Common myeloid progenitor, CD34-positive (primary cell): ENCODE data around the gene APOL3.
"Not testable (repeated sequence)": the region's sequence is repeated elsewhere in the genome, so short reads cannot be mapped to it uniquely, and the experiment has no call there.

Source experiments
- CTCF ChIA-PET: fragments of 350-600 bp; sonication (Branson Sonifier 250); formaldehyde crosslinking; loops from one replicate; lab custom pipeline; 2021; ENCODE audit warnings: antibody characterized with exemption; lab: Charles Lee
- POLR2A ChIA-PET: fragments of 350-600 bp; sonication (Branson Sonifier 250); formaldehyde crosslinking; loops from one replicate; lab custom pipeline; 2021; ENCODE audit warnings: antibody characterized with exemption; lab: Charles Lee
- DNase-seq, 3 donors: peaks; one replicate each; pipeline versions ENCODE4 v3.0.0 to v3.0.0-alpha.2; 2013
- H3K27ac ChIP-seq, 2 experiments: 1 replicate in 1 of 2; 2 replicates in 1 of 2; pipeline ENCODE4 v1.7.0; 2013; ENCODE audit warnings: inconsistent platforms in 2 of 2, low read length in 2 of 2, mild to moderate bottlenecking in 2 of 2, low read depth in 1 of 2, moderate library complexity in 1 of 2; ENCODE audit not compliant: severe bottlenecking in 2 of 2, insufficient read depth in 1 of 2, poor library complexity in 1 of 2
- H3K27me3 ChIP-seq, 5 experiments: replicated peaks in 2 of 5; 1 replicate in 3 of 5; 2 replicates in 2 of 5; pipeline versions ENCODE4 v1.6.1 to v1.7.0; 2013; ENCODE audit warnings: low read length in 4 of 5, mild to moderate bottlenecking in 2 of 5, moderate library complexity in 2 of 5, inconsistent platforms in 1 of 5; ENCODE audit not compliant: insufficient read depth in 5 of 5, control insufficient read depth in 4 of 5
- H3K36me3 ChIP-seq, 4 experiments: 1 replicate in 2 of 4; 2 replicates in 2 of 4; pipeline versions ENCODE4 v1.6.1 to v1.7.0; 2013; ENCODE audit warnings: low read length in 3 of 4, control low read depth in 1 of 4, mild to moderate bottlenecking in 1 of 4; ENCODE audit not compliant: control insufficient read depth in 4 of 4, insufficient read depth in 4 of 4
- H3K4me1 ChIP-seq, 4 experiments: 1 replicate in 3 of 4; 2 replicates in 1 of 4; pipeline versions ENCODE4 v1.6.1 to v1.7.1; 2013; ENCODE audit warnings: low read length in 3 of 4, mild to moderate bottlenecking in 3 of 4, control low read depth in 1 of 4, inconsistent platforms in 1 of 4, moderate library complexity in 1 of 4; ENCODE audit not compliant: control insufficient read depth in 4 of 4, insufficient read depth in 4 of 4; ENCODE audit errors: control extremely low read depth in 1 of 4
- H3K4me3 ChIP-seq, 7 experiments: 1 replicate in 4 of 7; 2 replicates in 3 of 7; pipeline versions ENCODE4 v1.5.1 to v1.7.0; 2013; ENCODE audit warnings: mild to moderate bottlenecking in 7 of 7, low read length in 6 of 7, moderate library complexity in 6 of 7, inconsistent platforms in 2 of 7, low read depth in 2 of 7, control low read depth in 1 of 7; ENCODE audit not compliant: insufficient read depth in 4 of 7, control insufficient read depth in 1 of 7; ENCODE audit errors: extremely low read depth in 1 of 7
- H3K9me3 ChIP-seq, 5 experiments: 1 replicate in 4 of 5; 2 replicates in 1 of 5; pipeline versions ENCODE4 v1.6.1 to v1.7.1; 2013; ENCODE audit warnings: low read length in 4 of 5, mild to moderate bottlenecking in 2 of 5, inconsistent platforms in 1 of 5, low read depth in 1 of 5, moderate library complexity in 1 of 5; ENCODE audit not compliant: control insufficient read depth in 4 of 5, insufficient read depth in 2 of 5; ENCODE audit errors: control extremely low read depth in 1 of 5
- WGBS: methylation state at CpG from one replicate; pipeline ENCODE4 v1.1.5; 2013; ENCODE audit not compliant: insufficient coverage; 5-methylcytosine and 5-hydroxymethylcytosine counted together

Gene APOL3

DNA sequence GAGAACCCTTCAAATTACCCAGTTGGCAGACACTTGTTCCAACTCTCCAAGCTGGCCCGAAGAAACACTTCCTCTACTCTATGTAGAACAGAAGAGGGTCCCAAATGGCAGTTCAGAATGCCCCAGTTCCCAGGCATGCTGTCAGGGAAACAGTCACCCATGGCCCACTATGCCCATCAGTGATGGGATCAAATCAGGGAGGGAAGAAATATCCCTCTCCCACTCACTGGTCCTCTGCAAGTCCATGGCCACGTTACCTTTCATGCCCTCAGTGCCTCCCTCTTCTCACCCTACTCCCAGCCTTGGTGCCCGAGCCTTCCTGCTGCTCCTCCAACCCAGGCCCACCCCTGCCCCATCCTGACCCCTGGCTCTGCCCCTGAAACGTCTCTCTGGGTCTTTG lies 16.6 kb downstream of the APOL3 start:
- CTCF ChIA-PET: interaction anchor here (0.6 to 11.2 kb wide), 4 partner anchors 11 to 51 kb away, joined by 3 to 171 read pairs (median 4); no protein-coding TSS in a partner anchor
- POLR2A ChIA-PET: no interaction called here

DNA sequence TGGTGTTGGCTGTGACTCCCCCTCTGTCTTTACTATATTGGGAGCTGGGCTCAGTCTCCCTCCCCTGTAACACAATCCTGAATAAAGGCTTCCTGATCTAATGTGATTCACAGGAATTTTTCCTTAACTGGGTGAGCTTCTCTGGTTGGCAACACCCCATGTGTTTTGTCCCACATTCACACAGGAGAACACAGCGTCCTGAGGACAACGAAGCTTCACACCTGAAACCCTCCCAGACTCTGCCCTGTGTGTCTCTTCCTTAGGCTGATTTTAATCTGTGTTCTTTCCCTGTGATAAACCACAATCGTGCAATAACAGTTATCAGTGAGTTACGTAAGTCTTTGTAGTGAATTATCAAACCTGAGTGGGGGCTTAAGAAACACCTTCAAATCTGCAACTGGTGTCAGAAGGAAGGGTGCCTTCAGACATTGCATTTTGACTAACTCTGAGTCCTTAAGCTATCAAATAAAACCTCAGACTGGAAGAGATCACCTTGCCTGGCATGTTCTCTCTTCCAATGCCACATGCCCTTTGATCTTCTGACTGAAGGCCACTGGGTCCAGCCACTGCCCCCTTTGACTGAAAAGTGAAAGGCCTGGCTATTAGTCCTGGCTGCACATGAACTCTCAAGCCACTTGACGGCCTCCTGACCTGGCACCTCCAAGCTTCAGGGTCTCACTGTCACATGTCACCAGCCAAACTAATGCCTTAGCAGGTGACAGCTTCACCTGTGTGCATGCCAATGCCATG lies 17.3 kb downstream of the APOL3 start:
- CTCF ChIA-PET: interaction anchor here (0.6 to 11.2 kb wide), 6 partner anchors 10 to 96 kb away, joined by 3 to 171 read pairs (median 4); partner anchors contain the start of gene APOL2
- Histone ChIP-seq H3K4me1 (peaks cover 0 to 7% (median 3%) of the 10 kb centered on the region in 4 experiments), H3K4me3 (no peak overlapping the region), H3K36me3 (peaks cover 6 to 63% (median 24%) of the 10 kb centered on the region in 4 experiments), H3K27ac (no peak overlapping the region), H3K9me3 (no peaks in the 10 kb centered on the region), H3K27me3 (no peaks in the 10 kb centered on the region)
- POLR2A ChIA-PET: no interaction called here
- WGBS: 95% methylated on average over 5 of the region's 5 CpGs
- DNase-seq: no peak

More for the DNA sequence above, 16.6 kb downstream of the APOL3 start:
- peaks cover 6 to 70% (median 27%) of the 10 kb centered on the region in 4 experiments for H3K36me3 ChIP-seq
- no peak for DNase-seq
- H3K27me3 ChIP-seq: no peaks in the 10 kb centered on the region
- no peak overlapping the region for H3K4me3 ChIP-seq
- H3K4me1 ChIP-seq: peaks cover 0 to 7% (median 3%) of the 10 kb centered on the region in 4 experiments
- no peak overlapping the region for H3K27ac ChIP-seq
- WGBS: 92% methylated on average over 4 of the region's 4 CpGs
- no peaks in the 10 kb centered on the region for H3K9me3 ChIP-seq

DNA sequence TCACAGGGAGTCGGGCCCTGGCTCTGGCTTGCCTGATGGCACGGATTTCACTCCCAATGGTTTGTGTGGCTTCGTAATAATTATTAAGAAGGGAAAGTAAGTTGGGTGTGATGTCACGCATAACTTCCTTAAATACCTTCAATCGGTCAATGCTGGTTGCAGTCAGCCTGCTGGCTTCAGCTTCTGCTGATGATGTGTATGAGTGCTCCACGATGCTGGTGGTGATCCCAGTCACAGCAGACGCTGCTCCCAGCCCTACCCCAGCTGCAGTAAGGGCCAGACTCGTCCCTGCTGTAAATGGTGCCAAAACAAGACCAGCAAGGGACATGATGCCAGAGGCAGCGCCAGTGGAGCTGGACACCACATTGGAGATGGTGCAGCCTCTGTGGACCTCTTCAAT lies 19.1 kb downstream of the APOL3 start:
- no peak for DNase-seq
- H3K4me3 ChIP-seq: no peak overlapping the region
- no peak overlapping the region for H3K27ac ChIP-seq
- 98% methylated on average over 6 of the region's 9 CpGs for WGBS
- no peaks in the 10 kb centered on the region for H3K9me3 ChIP-seq
- ChIA-PET POLR2A (no interaction called here), CTCF (interaction anchor here (0.7 to 11.2 kb wide), 14 partner anchors 9 to 211 kb away, joined by 3 to 171 read pairs (median 3); partner anchors contain the start of gene APOL2)
- H3K4me1 ChIP-seq: peaks cover 0 to 7% (median 3%) of the 10 kb centered on the region in 4 experiments
- H3K27me3 ChIP-seq: no peaks in the 10 kb centered on the region
- peaks cover 3 to 47% (median 21%) of the 10 kb centered on the region in 4 experiments for H3K36me3 ChIP-seq

DNA sequence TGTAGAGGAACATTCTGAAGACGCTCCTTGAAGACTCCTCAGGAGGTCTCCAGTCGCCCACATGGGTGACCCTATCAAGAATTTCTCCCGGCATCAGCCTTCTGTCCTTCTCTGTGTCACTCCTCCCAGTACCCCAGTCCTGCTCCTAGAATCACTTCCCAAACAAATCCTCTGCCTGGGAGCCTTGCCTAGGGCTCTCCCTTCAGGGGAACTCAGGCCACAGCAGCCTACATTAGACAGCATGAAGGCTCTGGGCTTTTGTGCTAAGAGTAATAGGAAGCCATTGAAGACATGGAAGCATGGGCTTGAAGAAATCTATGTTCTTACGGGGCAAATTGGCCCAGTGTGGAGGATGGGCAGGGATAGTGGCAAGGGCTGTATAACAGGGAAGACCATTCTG lies 21.8 kb downstream of the APOL3 start:
- CTCF ChIA-PET: interaction anchor here (11.2 kb wide), 1 partner anchor 41 kb away, joined by 171 read pairs; no protein-coding TSS in a partner anchor
- H3K36me3 ChIP-seq: peaks cover 0 to 38% (median 18%) of the 10 kb centered on the region in 4 experiments
- WGBS: 100% methylated on average over 1 of the region's 4 CpGs
- DNase-seq, H3K27ac ChIP-seq, H3K9me3 ChIP-seq, H3K4me3 ChIP-seq, H3K4me1 ChIP-seq, H3K27me3 ChIP-seq, POLR2A ChIA-PET: not testable (repeated sequence)

DNA sequence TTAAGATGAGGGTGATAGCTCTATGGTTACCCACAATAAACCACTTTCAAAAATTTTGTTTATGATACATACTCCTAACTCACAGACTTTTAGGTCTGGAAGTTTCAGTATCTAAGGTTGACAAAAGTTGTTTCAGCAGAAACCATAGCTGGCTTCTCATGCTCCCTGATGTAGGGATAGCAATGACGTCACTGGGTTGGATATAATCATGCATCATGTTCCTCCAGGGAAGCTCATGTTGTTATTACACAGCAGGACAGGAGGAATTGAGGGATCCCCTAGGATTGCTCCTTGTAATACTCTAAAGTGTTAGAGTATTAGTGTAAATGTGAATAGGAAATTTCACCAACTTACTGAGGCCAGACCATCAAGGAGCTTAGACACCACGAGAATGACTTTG lies 23.6 kb downstream of the APOL3 start:
- Histone ChIP-seq H3K27me3 (peaks cover 0 to 1% (median 0%) of the 10 kb centered on the region in 5 experiments), H3K9me3 (no peaks in the 10 kb centered on the region), H3K36me3 (peaks cover 0 to 22% (median 10%) of the 10 kb centered on the region in 4 experiments), H3K27ac (no peak overlapping the region), H3K4me3 (no peak overlapping the region), H3K4me1 (peaks cover 0 to 8% (median 3%) of the 10 kb centered on the region in 4 experiments)
- POLR2A ChIA-PET: no interaction called here
- WGBS: 86% methylated on average over 2 of the region's 2 CpGs
- DNase-seq: no peak
- CTCF ChIA-PET: interaction anchor here (0.7 to 2.0 kb wide), 5 partner anchors 12 to 43 kb away, joined by 3 to 8 read pairs (median 4); no protein-coding TSS in a partner anchor

DNA sequence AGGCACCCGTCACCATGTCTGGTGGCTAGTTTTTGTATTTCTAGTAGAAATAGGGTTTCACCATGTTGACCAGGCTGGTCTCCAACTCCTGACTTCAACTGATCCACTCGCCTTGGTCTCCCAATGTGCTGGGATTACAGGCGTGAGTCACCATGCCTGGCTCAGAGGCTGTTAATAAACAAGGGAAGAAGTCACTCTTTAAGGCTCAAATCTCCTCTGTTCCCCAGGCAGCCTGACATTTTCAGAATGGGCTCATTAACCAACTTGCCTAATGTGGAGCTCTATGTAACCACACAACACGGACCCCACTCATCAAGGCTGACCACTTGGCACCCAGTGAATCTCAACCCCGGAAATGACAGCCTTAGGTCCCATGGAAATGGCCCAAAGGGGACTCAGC lies 24.1 kb downstream of the APOL3 start:
- Histone ChIP-seq H3K4me3 (no peak overlapping the region), H3K4me1 (peaks cover 0 to 8% (median 3%) of the 10 kb centered on the region in 4 experiments), H3K36me3 (peaks cover 0 to 17% (median 7%) of the 10 kb centered on the region in 4 experiments), H3K9me3 (no peaks in the 10 kb centered on the region), H3K27me3 (peaks cover 0 to 1% (median 0%) of the 10 kb centered on the region in 5 experiments), H3K27ac (no peak overlapping the region)
- 89% methylated on average over 4 of the region's 5 CpGs for WGBS
- ChIA-PET CTCF (interaction anchor here (0.7 to 2.0 kb wide), 6 partner anchors 8 to 44 kb away, joined by 3 to 8 read pairs (median 4); no protein-coding TSS in a partner anchor), POLR2A (no interaction called here)
- no peak for DNase-seq
